Left colon (tissue), 2 donors: Measurements from ENCODE around the gene ASGR2. TPM values are rescaled to one million over a fixed set of nuclear protein-coding genes. Genes with fewer than 3 reads are reported as not detected.
"Not testable (repeated sequence)": the region's sequence is repeated elsewhere in the genome, so short reads cannot be mapped to it uniquely, and the experiment has no call there.

ENCODE experiments used
- ATAC-seq: fragments of 200-7000 bp; cut with Tn5 transposase; one replicate; pipeline ENCODE4 v1.9.1; 2020; ENCODE audit warnings: mild to moderate bottlenecking, moderate library complexity
- DNase-seq, 2 donors: peaks; one replicate each; pipeline ENCODE4 v3.0.0-alpha.2; 2020
- intact Hi-C, 2 donors: fragments of 100-400 bp; cut with DNase I in 1 of 2; cut with micrococcal nuclease in 1 of 2; formaldehyde crosslinking; loops; one replicate each; pipeline versions ENCODE4 v1.11.2 to v1.14.0; 2022; cut with DNase I, micrococcal nuclease
- long read RNA-seq: library from polyadenylated mRNA; unstranded; transcript quantifications from one replicate; pipeline ENCODE4 v2.0.0, GENCODE V29; 2021
- total RNA-seq, 2 donors: library from RNA; stranded (reverse); fragmentation: NEBNext Ultra II Directional; extraction: Animal tissue kit (Norgen Biotek cat#: 25700); gene quantifications; one replicate each; pipeline ENCODE4 v1.2.1, GENCODE V29; 2021
- donor health status: DM: no; HTN: no; CAD: no.
- donor health status: DM: yes; HTN: yes; CAD: no.

Gene ASGR2, protein sequence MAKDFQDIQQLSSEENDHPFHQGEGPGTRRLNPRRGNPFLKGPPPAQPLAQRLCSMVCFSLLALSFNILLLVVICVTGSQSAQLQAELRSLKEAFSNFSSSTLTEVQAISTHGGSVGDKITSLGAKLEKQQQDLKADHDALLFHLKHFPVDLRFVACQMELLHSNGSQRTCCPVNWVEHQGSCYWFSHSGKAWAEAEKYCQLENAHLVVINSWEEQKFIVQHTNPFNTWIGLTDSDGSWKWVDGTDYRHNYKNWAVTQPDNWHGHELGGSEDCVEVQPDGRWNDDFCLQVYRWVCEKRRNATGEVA
- total RNA-seq = under 1 TPM in 1 of 2 donors, not detected in 1; 0.25 TPM
- long read RNA-seq = 0 reads

DNA sequence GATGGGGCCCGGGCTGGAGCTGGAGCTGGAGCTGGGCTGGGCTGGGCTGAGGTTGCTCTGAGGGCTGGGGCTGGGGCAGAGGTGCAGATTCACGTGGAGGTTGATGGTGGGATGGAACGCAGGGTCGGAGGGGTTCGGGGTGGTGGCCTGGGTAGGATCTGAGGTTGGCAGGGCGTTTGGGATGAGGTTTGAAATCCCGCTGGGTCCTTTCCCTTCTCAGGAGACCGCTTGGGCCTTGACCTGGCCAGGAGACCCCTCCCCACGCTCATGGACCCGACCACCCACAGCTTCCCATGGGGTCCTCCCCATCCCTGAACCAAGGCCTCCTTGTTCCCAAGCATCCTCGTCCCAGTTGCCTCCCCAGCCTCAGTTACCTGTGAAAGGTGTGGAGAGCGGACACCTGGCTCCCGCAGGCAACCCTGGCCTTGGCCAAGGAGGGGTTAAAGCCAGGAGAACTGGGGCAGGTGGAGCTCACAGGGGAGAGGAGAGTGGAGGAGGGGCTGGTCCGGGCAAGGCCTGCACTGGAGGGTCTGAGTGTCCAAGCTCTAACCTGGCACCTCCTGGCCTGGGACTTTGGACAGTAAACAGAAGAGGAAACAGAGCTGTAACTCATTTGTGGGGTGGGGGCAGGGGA lies at the start of gene ASGR2:
TSS of gene ASGR2 (minus strand) at position 582 of the 634 bp plus-strand sequence. CDS start 582 bp downstream, outside the sequence.
- ATAC-seq = no peak
- intact Hi-C loops = no loop called here
- no peak for DNase-seq

DNA sequence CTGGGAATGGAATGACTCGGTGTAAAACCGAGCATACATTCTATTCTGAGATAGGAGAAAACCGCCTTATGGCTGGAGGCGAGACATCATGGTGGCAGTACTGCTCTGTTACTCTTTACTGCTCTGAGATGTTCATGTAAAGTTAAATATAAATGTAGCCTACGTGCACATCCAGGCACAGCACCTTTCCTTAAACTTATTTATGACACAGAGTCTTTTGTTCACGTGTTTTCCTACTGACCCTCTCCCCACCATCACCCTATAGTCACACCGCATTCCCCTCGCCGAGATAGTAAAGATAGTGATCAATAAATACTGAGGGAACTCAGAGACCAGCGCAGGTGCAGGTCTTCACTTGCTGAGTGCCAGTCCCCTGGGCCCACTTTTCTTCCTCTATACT lies 44.9 kb upstream of the ASGR2 start:
- DNase-seq, intact Hi-C loops, ATAC-seq: not testable (repeated sequence)

DNA sequence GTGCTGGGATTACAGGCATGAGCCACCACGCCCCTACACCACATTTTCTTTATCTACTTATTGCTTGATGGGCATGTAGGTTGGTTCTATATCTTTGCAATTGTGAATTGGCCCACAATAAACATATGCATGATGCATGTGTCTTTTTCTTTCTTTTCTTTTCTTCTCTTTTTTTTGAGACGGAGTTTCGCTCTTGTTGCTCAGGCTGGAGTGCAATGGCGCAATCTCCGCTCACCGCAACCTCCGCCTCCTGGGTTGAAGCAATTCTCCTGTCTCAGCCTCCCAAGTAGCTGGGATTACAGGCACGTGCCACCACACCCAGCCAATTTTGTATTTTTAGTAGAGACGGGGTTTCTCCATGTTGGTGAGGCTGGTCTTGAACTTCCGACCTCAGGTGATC lies 43.8 kb upstream of the ASGR2 start:
- DNase-seq, intact Hi-C loops, ATAC-seq: not testable (repeated sequence)

DNA sequence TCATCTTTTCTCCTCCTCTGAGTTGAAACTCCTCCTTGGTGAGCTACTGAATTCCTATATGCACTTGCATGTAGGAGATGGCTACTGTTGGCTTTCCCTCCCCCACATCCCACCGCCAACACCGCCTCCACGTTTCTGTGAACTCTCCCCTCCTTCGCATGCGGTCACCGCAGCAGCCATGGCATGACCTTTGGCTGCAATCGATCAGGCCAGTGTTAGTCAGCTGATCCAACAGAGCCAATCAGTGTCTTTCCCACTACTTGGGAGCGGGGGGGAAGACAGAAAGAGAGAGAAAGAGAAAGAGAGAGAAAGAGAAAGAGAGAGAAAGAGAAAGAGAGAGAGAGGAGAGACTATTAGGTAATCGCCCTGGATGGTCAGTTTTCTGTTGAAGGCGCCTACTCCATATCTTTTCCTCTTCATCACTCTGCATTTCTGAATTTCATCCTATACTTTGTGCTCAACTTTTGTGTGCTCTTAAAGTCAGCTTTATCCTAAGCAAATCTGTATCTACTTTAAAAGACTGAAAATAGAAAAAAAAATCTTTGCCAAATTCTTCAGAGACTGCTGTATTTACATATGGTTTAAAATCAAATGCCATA lies 41.8 kb upstream of the ASGR2 start:
- DNase-seq = no peak
- intact Hi-C loops = no loop called here
- no peak for ATAC-seq

DNA sequence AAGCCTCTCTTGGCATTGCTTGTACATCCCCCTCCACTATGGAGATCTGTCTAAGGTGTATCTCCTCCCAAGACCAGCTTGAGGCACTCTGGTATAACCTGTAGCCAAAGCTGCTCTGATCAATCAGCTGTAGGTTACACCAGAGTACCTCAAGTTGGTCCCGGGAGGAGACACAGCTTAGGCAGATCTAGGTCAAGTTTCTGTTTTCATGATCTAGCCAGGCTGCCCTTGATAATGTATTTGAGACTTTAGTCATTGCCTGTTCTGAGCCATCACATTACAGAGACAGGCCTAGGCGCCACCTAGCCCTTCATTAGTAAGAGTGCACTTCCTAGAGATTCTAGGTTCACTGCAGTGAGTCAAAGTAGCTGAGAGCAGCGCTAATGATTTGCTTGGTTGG lies 33.1 kb upstream of the ASGR2 start:
- DNase-seq = no peak
- intact Hi-C loops = no loop called here
- no peak for ATAC-seq

DNA sequence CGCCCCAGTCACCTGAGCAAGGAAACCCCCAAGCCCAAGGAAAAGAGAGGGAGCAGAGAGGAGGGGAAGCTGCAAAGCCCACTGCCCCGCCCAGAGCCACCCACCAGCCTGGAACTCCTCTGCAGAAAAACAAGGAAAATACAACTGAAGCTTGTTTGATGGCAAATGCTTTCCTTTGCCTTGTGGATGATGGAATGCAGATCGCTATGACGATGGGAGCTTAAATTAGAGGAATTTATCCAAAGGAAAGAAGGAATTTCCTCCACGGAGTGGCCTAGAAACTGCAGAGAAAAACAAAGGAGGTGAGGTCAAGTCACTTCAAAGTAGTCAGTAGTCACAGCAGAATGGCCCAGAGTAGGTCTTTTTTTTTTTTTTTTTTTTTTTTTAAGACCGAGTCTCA lies 31.5 kb upstream of the ASGR2 start:
- intact Hi-C loops = no loop called here
- DNase-seq = no peak
- ATAC-seq = no peak

DNA sequence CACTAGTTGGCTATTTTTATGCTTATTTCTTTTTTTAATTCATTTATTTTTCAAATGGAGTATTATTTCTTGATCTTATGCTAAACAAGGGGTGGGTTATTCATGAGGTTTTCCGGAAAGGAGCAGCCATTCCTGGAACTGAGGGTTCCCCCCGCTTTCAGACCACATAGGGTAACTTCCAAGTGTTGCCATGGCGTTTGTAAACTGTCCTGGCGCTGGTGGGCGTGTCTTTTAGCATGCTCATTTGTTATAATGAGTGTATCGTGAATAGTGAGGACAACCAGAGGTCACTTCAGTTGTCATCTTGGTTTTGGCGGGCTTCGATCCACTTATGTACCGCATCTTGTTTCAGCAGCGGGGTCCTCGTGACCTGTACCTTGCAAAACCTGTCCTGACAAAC lies 29.6 kb upstream of the ASGR2 start:
- intact Hi-C loops = no loop called here
- ATAC-seq (no peak), DNase-seq (no peak)

DNA sequence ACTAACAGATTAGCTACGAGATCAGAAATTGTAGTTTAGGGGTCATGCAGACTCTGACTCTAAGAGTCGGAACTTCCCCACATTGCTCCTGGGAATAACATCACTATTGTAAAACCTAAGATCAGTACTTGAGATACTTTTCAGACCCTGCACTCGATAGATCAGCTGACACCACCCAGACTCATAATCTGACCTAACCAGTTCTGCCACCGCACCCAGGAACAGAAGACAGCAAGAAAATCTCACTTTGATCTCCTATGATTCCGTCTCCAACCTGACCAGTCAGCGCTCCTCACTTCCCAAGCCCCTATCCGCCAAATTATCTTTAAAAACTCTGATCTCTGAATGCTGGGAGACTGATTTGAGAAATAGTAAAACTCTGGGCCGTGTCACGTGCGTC lies 27.2 kb upstream of the ASGR2 start:
- intact Hi-C loops = no loop called here
- peak; percentile 78 for ATAC-seq
- peak; percentile 64 to 70 for DNase-seq

DNA sequence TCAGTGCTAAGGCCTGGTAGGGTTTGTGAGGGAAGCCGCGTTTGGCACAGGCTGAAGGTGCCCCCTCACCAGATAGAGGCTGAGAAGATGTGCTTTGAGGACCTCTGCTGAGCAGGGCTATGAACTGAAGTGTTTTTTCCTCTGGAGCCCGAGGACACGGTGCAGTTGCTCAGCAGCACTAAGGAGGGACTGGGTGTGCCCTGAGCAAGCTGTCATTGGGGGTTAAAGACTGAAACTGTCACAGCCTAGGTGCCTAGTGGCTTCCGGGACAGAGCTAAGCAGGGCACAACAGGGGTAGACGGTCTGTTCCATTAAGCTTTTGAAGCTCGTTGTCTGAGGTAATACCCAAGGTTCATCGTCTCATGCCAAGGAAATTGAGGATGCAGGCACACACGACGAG lies 24.8 kb upstream of the ASGR2 start:
- intact Hi-C loops = loop anchor here in 1 of 2 donors (5.0 kb wide), 1 partner anchor 87 kb away; no protein-coding TSS in a partner anchor
- ATAC-seq (peak; percentile 93), DNase-seq (peak; percentile 49 to 56)

DNA sequence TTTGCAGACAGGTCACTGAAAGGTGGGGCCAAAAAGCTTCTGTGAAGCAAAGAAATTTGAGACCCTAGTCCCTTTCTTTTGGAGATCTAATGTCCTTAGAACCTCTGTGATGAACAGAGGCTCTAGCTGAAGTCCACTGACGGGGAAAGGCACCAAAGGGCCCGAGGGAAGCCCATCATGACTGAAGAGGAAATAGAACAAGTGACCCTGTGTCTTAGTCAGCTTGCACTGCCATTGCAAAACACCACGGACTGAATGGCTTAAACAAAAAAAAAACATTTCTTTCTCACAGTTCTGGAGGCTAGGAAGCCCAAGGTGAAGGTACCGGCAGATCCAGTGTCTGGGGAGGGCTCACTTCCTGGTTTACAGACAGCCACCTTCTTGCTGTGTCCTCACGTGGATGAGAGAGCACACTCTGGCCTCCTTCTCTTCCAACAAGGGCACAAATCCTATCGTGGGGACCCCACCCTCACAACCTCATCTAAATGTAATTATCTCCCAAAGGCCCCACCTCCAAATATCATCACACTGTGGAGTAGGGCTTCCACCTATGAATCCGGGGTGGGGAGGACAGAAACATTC lies 24.3 kb upstream of the ASGR2 start:
- ATAC-seq (peak; percentile 13), DNase-seq (no peak)
- intact Hi-C loops = loop anchor here in 1 of 2 donors (5.0 kb wide), 1 partner anchor 87 kb away; no protein-coding TSS in a partner anchor

DNA sequence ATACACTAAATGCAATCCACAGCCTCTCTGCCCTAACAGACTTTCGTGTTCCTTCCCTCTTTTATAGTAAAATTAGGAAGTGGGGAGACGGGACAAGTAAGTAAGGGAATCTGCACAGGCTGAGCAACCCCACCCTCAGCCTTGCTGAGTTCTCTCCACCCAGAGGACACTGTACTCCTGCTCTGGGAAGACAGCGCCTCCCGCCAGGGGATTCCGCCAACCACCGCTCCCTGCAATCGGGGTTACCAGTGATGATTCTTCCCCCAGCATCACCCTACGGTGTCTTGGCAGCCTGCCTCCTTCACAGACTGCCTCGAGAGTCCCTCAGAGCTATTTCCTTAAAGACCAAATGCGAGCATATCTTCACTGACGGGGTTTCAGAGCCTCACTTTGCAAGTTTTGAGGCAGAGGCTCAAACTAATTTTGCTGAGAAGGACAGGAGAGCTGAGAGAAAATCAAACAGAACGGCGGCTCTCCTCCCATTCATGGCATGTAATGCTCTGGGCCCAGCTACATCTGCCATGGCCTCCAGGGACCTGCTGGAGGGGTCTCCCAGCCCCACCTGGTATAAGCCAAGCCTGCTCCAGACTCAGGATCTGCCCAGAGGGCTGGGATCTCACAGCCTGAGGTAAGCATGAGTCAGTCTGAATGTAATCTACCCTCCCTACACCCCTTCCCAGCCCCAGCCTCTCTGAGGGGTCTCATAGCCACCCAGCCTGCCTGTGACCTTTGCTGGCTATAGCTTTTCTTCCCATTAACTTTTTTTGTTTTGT lies 22.7 kb upstream of the ASGR2 start:
- ATAC-seq (no peak), DNase-seq (no peak)
- intact Hi-C loops = loop anchor here (2.0 to 5.0 kb wide), 2 partner anchors 85 kb away; no protein-coding TSS in a partner anchor

DNA sequence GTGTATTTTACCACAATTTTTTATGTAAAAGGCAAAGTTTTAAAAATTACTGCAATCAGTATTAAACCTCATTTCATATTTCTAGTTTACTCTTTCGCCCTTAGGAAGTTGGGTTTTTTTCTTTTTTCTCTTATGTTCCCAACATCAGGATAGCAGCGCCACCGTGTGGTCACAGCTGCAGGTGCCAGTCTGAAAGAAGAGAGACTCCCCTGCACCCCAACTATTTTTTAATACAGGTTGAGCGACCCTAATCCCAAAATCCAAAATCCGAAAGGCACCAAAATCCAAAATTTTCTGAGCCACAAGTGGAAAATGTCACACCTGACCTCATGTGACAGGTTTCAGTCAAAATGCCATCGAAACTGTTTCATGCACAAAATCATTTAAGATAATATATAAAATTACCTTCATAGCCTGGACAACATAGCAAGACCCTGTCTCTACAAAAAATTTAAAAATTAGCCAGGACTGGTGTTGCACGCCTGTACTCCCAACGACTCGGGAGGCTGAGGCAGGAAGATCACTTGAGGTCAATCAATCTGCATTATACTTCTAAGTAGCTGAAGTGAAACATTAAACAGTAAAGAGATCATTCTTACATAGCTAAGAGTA lies 21.8 kb upstream of the ASGR2 start:
- ATAC-seq (no peak), DNase-seq (peak in 1 of 2 donors; percentile 91)
- intact Hi-C loops = loop anchor here (2.0 to 5.0 kb wide), 2 partner anchors 84 kb away; no protein-coding TSS in a partner anchor

DNA sequence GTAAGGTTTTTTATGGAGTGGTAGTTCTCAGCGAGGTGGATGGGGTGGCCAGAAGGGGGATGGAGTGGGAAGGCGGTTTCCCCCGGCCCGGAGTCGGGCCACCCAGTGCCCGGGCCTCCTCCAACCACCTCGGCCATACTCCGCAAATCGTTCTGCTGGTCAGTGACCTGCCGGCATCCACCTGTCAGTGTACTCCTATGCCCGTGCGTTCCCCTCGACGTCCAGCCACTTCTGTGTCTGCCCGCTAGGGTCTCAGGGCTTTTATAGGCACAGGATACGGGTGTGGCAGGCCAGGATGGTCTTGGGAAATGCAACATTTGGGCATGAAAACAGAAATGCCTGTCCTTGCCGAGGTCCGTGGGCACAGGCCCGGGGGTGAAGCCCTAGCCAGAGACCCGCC lies 19.3 kb upstream of the ASGR2 start:
- DNase-seq = no peak

DNA sequence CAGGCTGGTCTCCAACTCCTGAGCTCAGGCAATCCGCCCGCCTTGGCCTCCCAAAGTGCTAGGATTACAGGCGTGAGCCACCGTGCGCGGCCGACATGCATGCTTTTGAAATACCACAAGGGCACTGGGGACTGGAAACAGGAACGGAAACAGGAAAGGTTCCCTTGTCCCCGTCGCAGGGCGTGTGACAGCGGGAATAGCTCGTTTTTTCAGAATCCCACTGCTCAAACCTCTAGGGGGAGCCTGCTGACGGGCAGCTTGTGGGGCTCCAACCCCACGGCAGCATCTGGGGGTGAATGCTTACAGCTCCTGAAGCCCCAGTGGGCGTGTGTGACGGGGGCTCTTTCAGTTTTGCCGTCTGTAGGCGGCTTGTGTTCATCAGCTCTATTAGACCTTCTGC lies 18.8 kb upstream of the ASGR2 start:
- ATAC-seq (no peak), DNase-seq (no peak)
- intact Hi-C loops = no loop called here

More for the DNA sequence above, 19.3 kb upstream of the ASGR2 start:
- intact Hi-C loops = no loop called here
- ATAC-seq = no peak

DNA sequence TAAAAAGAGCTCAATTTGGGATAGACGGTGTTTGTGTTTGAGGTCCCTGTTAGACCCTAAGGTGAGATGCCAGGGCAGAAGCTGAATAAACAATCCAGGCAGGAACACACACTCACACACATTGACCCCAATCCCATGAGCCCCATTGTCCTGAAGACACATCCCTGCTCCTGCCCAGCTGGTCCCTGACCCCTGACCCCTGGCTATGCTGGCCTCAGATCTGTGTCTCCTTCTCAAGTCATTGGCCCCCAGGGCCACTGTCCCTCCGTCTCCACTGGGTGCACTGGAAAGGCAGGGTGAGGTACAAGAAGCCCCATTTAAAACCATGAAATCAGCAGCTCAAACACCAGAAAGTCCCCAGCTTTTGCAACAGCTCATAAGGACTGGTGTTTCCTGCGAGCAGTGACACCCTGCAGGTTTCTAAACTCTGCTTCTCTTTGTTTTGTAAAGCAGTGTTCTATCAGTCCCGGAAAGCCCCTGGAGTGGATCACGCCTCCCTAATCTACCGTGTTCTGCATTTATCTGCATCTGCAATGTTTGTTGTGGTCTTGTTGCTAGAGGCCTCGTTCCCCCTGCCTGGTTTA lies 18.0 kb upstream of the ASGR2 start:
- intact Hi-C loops = no loop called here
- DNase-seq (no peak), ATAC-seq (no peak)

DNA sequence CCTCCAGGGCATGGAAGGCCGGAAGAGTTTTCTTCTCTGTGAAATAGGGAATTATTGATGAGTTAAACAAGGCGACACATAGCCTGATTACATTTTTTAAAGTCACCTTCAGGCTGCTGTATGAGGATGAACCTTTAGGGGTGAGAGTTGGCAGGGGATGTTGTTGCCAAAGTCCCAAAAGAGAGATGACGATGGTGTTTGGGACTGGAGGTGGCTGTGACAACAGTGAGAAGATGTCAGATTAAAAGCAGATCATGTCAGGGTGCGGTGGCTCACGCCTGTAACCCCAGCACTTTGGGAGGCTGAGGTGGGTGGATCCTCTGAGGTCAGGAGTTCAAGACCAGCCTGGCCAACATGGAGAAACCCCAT lies 16.8 kb upstream of the ASGR2 start:
- intact Hi-C loops = no loop called here
- no peak for ATAC-seq
- no peak for DNase-seq

DNA sequence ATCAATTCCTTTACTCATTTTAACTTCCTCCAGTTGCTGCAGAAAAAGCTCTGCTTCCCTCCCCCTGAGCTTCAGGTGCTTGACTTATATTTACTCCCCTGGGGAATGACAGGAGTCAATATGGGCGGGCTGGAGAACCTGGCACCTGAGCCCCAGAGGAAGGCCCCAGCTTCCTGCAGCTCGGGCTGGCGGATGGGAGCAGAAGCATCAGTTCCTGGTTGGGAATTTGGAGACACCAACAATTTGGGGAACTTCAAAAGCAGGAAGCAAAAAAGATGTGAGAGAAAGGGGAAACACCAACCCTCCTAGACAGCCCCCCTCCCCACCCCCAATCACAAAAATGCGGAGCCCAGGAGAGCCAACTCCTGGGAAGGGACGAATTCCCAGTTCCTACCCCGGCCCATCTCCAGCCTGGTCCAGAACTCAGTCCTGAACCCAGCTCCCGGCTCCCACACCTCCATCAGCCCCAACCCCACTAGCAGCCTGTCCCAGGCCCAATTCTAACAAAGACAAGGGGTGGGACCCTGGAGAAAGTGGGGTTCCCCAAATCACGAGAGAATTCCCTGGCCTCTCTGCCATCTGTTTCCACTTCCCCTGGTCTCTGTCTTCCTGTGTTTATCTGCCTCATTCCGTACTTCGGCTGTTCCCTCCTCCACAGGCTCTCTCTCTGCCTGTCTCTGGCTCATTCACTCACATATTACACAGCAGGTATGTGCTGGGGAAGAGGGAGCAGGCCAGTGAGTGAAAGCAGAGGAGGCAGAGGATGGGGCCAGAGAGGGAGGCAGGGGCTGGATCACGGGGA lies 16.2 kb upstream of the ASGR2 start:
- ATAC-seq (no peak), DNase-seq (no peak)
- intact Hi-C loops = no loop called here
